ENCODE results near the gene SYTL1.

DNA sequence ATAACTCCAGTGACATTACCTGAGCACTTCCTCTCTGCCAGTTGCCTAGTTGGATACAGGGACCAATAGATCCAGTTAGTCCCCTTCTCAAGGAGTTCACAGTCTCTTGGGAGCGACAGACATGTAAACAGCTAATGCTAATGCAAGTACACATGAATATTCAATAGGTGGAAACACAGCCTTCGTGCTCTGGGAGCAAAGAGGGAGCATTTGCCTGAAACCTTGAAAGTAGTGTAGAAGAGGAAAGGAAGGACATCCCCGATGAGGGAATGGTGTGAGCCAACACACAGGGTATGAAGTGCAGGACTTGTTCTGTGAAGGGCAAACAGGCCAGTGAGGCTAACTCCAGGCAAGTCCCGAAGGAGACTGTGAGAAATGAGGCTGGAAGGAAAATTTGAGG is 23.7 kb upstream of the SYTL1 start:
- TF ChIP-seq POLR2A (IDR thresholded peaks at IDR 0.05), result no peak
- no peak for TF ChIP-seq CTCF (IDR thresholded peaks at IDR 0.05)
